Activated CD8-positive, alpha-beta memory T cell treated with anti-CD3 and anti-CD28 coated beads, Interleukin-2, amount 50 U/mL, for 48 hours (primary cell): ENCODE results near the gene SOCS2.

Source experiments
- DNase-seq: peaks from one replicate; pipeline ENCODE4 v3.0.0-alpha.2; 2020

SOCS2 gene

GRCh38 chr12:93568091-93568490 is 4.4 kb upstream of the SOCS2 start:
- no peak for DNase-seq

DNA sequence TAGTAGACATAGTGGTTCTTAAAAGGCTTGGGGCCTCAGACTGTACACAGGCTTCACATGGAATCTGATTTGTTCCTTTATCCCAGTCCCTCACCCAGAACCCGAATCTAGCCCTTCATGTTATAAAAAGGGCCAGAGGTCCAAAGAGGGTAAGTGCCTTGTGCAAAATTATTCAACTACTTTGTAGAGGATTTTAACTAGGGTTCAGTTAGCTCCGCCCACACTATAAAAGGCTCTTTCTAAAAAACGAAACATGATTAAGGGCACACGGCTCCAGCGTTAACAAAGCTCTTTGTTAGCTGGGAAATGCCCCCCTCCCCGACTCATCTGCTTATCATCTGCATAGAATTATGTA is 3.2 kb upstream of the SOCS2 start:
- no peak for DNase-seq

- peak; percentile 85 for DNase-seq
Measured at GRCh38 chr12:93569656-93570551, 2.6 kb upstream of the SOCS2 start.

GRCh38 chr12:93570552-93571364 is 1.7 kb upstream of the SOCS2 start:
- DNase-seq, result peak; percentile 94

GRCh38 chr12:93571365-93571924 is 1.0 kb upstream of the SOCS2 start:
- peak; percentile 84 for DNase-seq

DNA sequence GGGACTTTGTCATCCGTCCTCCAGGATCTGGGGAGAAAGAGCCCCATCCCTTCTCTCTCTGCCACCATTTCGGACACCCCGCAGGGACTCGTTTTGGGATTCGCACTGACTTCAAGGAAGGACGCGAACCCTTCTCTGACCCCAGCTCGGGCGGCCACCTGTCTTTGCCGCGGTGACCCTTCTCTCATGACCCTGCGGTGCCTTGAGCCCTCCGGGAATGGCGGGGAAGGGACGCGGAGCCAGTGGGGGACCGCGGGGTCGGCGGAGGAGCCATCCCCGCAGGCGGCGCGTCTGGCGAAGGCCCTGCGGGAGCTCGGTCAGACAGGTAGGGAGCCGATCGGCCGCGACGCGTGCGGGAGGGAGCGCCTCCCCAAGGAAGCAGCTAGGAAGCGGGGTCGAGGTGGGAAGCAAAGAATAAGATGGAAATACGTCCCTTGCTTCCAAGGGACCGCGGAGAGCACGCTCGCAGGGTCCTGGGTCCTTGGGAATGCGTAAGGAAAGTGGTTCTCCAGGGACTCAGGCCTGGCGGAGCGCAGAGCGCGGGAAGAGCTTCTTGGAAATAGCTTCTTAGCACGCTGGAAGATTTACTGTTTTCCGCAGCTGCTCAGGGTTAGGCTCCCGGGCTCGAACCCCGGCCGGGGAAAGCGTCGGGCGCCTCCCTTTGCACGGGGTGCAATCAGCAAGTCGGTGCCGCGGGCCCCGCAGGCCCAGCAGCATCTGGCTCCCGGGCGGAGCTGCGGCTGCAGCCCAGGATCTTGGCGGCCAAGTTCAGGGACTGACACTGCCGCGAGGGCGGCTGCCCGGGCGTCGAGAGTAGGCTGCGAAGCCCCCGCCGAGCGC is 457 bp downstream of the SOCS2 start:
- DNase-seq, result peak; percentile 71

DNA sequence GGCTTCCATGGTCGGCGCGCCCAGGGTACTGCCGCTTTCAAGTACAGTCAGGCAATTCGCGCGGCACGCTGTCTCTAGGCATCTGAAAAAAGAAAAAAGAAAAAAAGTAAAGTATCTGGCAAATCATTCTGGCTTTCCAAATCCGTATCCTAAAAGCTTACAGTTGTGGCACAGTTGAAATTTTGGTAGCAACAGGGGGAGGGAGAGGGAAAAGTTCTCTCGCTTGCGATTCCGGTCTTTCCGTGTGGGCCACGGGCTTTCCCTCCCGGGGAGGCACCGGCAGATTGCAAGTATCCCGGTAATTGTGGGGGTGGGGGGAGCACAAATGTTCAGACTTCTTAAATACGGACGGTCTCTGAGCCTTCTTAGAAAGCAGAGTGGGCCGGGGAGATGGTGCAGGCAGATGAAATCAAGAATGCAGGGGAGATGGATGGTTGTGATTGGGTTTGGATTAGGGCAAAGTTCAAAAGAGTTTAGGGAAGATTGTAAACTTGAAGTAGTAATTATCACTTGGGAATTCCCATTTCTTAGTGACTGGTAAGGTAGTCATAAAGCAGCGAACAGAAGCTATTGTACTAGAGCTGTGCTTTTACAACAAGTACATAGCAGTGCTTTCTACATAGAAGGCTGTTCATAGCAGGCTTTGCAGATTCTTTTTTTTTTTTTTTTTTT is 1.2 kb downstream of the SOCS2 start:
- DNase-seq, result no peak

GRCh38 chr12:93577222-93577621 is 4.7 kb downstream of the SOCS2 start:
- DNase-seq, result no peak

DNA sequence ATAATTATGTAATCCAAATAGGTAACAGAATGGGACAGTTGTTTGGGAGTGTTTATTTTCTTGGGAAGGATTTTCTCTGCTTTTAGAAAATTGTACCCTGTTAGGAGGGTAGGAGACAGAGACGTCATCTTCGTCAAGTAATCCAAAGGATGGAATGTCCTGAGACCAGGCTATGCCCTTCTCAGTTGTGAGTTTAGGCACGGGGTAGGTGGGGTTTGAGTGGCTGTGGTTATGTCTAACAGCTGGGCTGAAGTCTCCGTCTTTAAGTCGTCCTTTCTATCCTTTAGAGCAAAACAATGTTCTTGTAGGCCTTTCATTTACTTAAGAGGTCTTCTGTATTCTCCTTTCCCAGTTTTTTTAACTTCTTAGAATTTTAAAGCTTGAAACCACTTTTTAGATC is 5.7 kb downstream of the SOCS2 start:
- no peak for DNase-seq

- no peak for DNase-seq
Measured at GRCh38 chr12:93580682-93581081, 8.2 kb downstream of the SOCS2 start.

DNA sequence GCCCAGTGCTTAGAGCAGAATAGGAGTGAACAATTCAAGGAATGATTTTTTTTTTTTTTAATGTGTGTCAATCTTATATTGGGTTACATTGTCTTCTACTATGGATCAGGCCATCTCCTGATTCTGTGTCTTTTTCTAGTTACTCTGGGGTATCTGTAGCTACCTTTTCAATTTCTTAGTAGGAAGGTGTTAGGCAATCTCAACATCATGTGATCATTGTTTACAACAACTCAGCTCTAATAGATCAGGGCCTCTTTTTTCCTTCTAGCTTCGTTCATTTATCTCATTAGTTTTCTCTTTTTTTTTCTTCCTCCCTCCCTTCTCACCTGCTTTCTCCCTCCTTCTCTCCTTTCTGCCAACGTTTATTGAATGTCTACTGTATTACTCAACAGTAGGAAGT is 8.9 kb downstream of the SOCS2 start:
- no peak for DNase-seq

DNA sequence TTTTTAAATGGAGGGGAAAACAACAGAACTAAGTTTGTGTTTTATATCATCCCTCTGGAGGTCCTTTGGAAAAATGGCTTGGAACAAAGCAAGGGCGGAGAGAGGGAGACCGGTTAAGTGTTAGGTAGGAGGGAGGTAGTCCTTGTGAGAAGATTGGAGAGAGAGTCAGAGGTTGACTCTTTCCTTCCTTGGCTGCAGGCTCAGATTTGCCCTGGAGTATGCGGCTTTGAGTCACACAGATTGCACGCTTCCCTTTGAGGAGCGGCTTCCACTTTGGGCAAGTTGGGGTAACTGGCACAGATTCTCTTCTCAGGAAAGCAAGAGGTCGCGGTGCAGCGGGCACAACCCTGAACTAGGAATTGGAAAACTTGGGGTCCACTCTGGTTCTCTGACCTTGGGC is 9.9 kb downstream of the SOCS2 start:
- DNase-seq, result no peak

GRCh38 chr12:93583627-93584392 is 11.3 kb downstream of the SOCS2 start:
- DNase-seq, result no peak

DNA sequence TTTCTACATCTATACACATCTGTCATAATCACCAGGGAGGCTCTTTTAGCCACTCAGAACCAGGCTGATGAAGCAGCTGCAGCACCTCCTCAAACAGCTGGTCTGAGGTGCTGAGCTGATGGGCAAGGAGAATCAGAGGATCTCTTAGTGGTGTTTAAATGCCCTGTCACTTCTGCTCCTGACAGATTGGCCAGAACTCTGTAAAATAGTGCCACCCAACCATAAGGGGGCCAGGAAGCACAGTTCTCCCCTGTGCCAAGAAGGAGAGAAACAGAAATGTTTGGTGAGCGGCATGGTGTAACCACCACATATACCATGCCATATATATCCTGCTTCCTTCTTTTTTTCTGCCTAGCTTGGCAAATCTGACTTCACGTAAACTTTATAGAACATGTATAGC is 12.8 kb downstream of the SOCS2 start:
- no peak for DNase-seq

DNA sequence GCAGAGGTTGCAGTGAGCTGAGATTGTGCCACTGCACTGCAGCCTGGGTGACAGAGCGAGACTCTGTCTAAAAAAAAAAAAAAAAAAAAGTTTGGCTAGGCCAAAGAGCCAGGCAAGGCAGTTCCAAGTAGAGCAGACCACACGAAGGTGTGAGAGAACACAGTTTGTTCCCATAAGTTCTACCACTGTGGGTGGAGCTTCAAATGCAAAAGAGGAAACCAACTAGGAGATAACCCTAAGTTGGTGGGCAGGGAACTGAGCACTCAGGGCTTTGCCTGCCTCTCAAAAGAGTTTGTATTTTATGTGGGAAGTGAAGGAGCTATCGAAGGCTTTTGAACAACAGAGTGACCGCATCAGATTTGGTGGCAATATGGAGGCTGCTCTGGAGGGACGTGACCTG is 15.1 kb downstream of the SOCS2 start:
- no peak for DNase-seq

GRCh38 chr12:93589081-93589480 is 16.6 kb downstream of the SOCS2 start:
- no peak for DNase-seq

GRCh38 chr12:93591137-93591868 is 18.8 kb downstream of the SOCS2 start:
- peak; percentile 62 for DNase-seq

- no peak for DNase-seq
Measured at GRCh38 chr12:93592641-93593406, 20.3 kb downstream of the SOCS2 start.

GRCh38 chr12:93593843-93594242 is 21.4 kb downstream of the SOCS2 start:
- no peak for DNase-seq

DNA sequence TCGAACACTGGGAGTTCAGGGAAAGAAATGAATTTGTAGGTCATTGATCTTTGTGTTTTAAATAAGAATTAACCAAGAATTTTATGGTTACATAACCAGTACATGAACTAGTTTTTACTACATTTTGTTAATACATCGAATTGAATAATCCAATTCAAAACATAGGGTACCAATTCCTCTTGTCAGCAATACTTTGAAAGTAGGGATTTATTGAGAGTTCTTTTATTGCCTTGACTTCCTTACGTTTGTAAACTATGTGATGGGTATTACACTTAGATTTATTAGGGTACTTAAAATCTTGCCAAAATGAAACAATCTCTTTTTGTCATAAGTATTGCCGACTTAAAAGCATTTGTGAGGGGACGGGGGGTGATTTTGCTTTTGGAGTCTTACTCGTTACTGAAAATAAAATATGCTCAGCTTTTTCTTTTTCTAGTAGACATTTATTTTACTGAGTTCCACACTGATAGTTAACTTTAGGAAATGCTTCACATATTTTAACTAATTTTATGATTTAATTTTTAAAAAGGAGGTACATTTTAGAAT is 22.4 kb downstream of the SOCS2 start:
- DNase-seq, result no peak
